HEK293 (cell line): Measurements from ENCODE around the gene TANGO6.

ENCODE experiments used
- CTCF ChIA-PET: fragments of 350-600 bp; formaldehyde crosslinking; extraction: SDS; loops from one replicate; lab custom pipeline; 2021; ENCODE audit warnings: antibody characterized with exemption; lab: Yijun Ruan, JAX
- POLR2A ChIA-PET: fragments of 300-600 bp; formaldehyde crosslinking; extraction: SDS; loops from one replicate; lab custom pipeline; 2020; ENCODE audit warnings: antibody characterized with exemption, inconsistent platforms; lab: Yijun Ruan, JAX
- H3K27ac ChIP-seq: fragments of 200-500 bp; sonication (Bioruptor generic); 2 replicates; pipeline ENCODE4 v1.5.1; 2014; ENCODE audit warnings: low read depth, low read length, control low read depth, inconsistent platforms; ENCODE audit errors: extremely low read depth
- H3K36me3 ChIP-seq, 2 experiments: fragments of 200-500 bp in 1 of 2; sonication (Bioruptor generic) in 1 of 2; 1 replicate in 1 of 2; 2 replicates in 1 of 2; pipeline ENCODE4 v1.5.1; 2014 to 2017; ENCODE audit warnings: inconsistent platforms in 2 of 2, low read length in 2 of 2; ENCODE audit not compliant: control insufficient read depth in 2 of 2, insufficient read depth in 1 of 2
- H3K4me1 ChIP-seq: fragments of 200-500 bp; sonication (Bioruptor generic); 2 replicates; pipeline ENCODE4 v1.5.1; 2014; ENCODE audit warnings: mild to moderate bottlenecking, low read length, inconsistent platforms; ENCODE audit not compliant: control insufficient read depth, insufficient read depth
- H3K4me3 ChIP-seq: 2 replicates; pipeline ENCODE4 v1.5.1; 2011; ENCODE audit warnings: low read depth, mild to moderate bottlenecking, control low read depth, low read length, moderate library complexity
- H3K9me3 ChIP-seq: fragments of 200-500 bp; sonication (Bioruptor generic); 2 replicates; pipeline ENCODE4 v1.5.1; 2014; ENCODE audit warnings: low read depth, low read length, inconsistent platforms; ENCODE audit not compliant: control insufficient read depth, insufficient read depth
- GLIS1 ChIP-seq: fragments of 450-650 bp; formaldehyde crosslinking; IDR thresholded peaks from 2 replicates; pipeline ENCODE4 v1.5.1; 2016; ENCODE audit warnings: missing biosample characterization, missing genetic modification characterization
- GLIS2 ChIP-seq: fragments of 450-650 bp; formaldehyde crosslinking; IDR thresholded peaks from 2 replicates; pipeline ENCODE4 v1.5.1; 2016; ENCODE audit warnings: missing biosample characterization, missing genetic modification characterization
- HOXA7 ChIP-seq: sonication (generic); formaldehyde crosslinking; IDR thresholded peaks from 2 replicates; pipeline ENCODE4 v1.8.1; 2022; ENCODE audit warnings: missing genetic modification reagents, borderline replicate concordance
- KLF9 ChIP-seq: fragments of 450-650 bp; formaldehyde crosslinking; IDR thresholded peaks from 2 replicates; pipeline ENCODE4 v1.5.1; 2016; ENCODE audit warnings: missing biosample characterization, missing genetic modification characterization, low read depth
- PRDM4 ChIP-seq: fragments of 450-650 bp; formaldehyde crosslinking; IDR thresholded peaks from 2 replicates; pipeline ENCODE4 v1.5.1; 2017; ENCODE audit warnings: missing biosample characterization, missing genetic modification characterization
- PRDM6 ChIP-seq: fragments of 450-650 bp; formaldehyde crosslinking; IDR thresholded peaks from 2 replicates; pipeline ENCODE4 v1.5.1; 2017; ENCODE audit warnings: missing biosample characterization, missing genetic modification characterization
- SP3 ChIP-seq: fragments of 450-650 bp; formaldehyde crosslinking; IDR thresholded peaks from 2 replicates; pipeline ENCODE4 v1.5.1; 2016; ENCODE audit warnings: missing biosample characterization, missing genetic modification characterization
- TSHZ1 ChIP-seq: fragments of 450-650 bp; formaldehyde crosslinking; IDR thresholded peaks from 2 replicates; pipeline ENCODE4 v1.5.1; 2016; ENCODE audit warnings: missing biosample characterization, missing genetic modification characterization, borderline replicate concordance
- ZBTB20 ChIP-seq: fragments of 450-650 bp; formaldehyde crosslinking; IDR thresholded peaks from 2 replicates; pipeline ENCODE4 v1.5.1; 2016; ENCODE audit warnings: missing biosample characterization, missing genetic modification characterization
- ZEB2 ChIP-seq: fragments of 450-650 bp; formaldehyde crosslinking; IDR thresholded peaks from 2 replicates; pipeline ENCODE4 v1.5.1; 2016; ENCODE audit warnings: missing biosample characterization, missing genetic modification characterization
- ZNF133 ChIP-seq: fragments of 450-650 bp; formaldehyde crosslinking; IDR thresholded peaks from 2 replicates; pipeline ENCODE4 v1.5.1; 2016; ENCODE audit warnings: missing biosample characterization, missing genetic modification characterization
- ZNF138 ChIP-seq: fragments of 450-650 bp; formaldehyde crosslinking; IDR thresholded peaks from 2 replicates; pipeline ENCODE4 v1.5.1; 2016; ENCODE audit warnings: missing biosample characterization, missing genetic modification characterization, borderline replicate concordance
- ZNF140 ChIP-seq: fragments of 450-650 bp; formaldehyde crosslinking; IDR thresholded peaks from 2 replicates; pipeline ENCODE4 v1.5.1; 2016; ENCODE audit warnings: missing biosample characterization, missing genetic modification characterization
- ZNF18 ChIP-seq: fragments of 450-650 bp; formaldehyde crosslinking; IDR thresholded peaks from 2 replicates; pipeline ENCODE4 v1.5.1; 2016; ENCODE audit warnings: missing biosample characterization, missing genetic modification characterization
- ZNF23 ChIP-seq: fragments of 450-650 bp; formaldehyde crosslinking; IDR thresholded peaks from 2 replicates; pipeline ENCODE4 v1.5.1; 2016; ENCODE audit warnings: missing biosample characterization, missing genetic modification characterization, borderline replicate concordance
- ZNF24 ChIP-seq: fragments of 450-650 bp; formaldehyde crosslinking; IDR thresholded peaks from 2 replicates; pipeline ENCODE4 v1.5.1; 2016; ENCODE audit warnings: missing biosample characterization, missing genetic modification characterization
- ZNF248 ChIP-seq: fragments of 450-650 bp; formaldehyde crosslinking; IDR thresholded peaks from 2 replicates; pipeline ENCODE4 v1.5.1; 2017; ENCODE audit warnings: missing biosample characterization, missing genetic modification characterization
- ZNF311 ChIP-seq: fragments of 450-650 bp; formaldehyde crosslinking; IDR thresholded peaks from 2 replicates; pipeline ENCODE4 v1.5.1; 2017; ENCODE audit warnings: missing biosample characterization, missing genetic modification characterization, borderline replicate concordance
- ZNF341 ChIP-seq: fragments of 450-650 bp; formaldehyde crosslinking; IDR thresholded peaks from 2 replicates; pipeline ENCODE4; 2016; ENCODE audit warnings: low read depth, missing biosample characterization, missing genetic modification characterization
- ZNF354C ChIP-seq: fragments of 450-650 bp; formaldehyde crosslinking; IDR thresholded peaks from 2 replicates; pipeline ENCODE4 v1.5.1; 2016; ENCODE audit warnings: missing biosample characterization, missing genetic modification characterization, low read depth, borderline replicate concordance
- ZNF404 ChIP-seq: fragments of 450-650 bp; formaldehyde crosslinking; IDR thresholded peaks from 2 replicates; pipeline ENCODE4 v1.5.1; 2017; ENCODE audit warnings: missing biosample characterization, missing genetic modification characterization
- ZNF423 ChIP-seq: fragments of 450-650 bp; formaldehyde crosslinking; IDR thresholded peaks from 2 replicates; pipeline ENCODE4 v1.5.1; 2016; ENCODE audit warnings: missing biosample characterization, missing genetic modification characterization
- ZNF426 ChIP-seq: fragments of 450-650 bp; formaldehyde crosslinking; IDR thresholded peaks from 2 replicates; pipeline ENCODE4 v1.5.1; 2017; ENCODE audit warnings: missing biosample characterization, missing genetic modification characterization, mild to moderate bottlenecking, inconsistent platforms, moderate library complexity
- ZNF529 ChIP-seq: fragments of 450-650 bp; formaldehyde crosslinking; IDR thresholded peaks from 2 replicates; pipeline ENCODE4 v1.5.1; 2017; ENCODE audit warnings: missing genetic modification characterization, missing biosample characterization; ENCODE audit not compliant: insufficient replicate concordance
- ZNF558 ChIP-seq: fragments of 450-650 bp; formaldehyde crosslinking; IDR thresholded peaks from 2 replicates; pipeline ENCODE4 v1.5.1; 2016; ENCODE audit warnings: missing biosample characterization, missing genetic modification characterization
- ZNF596 ChIP-seq: fragments of 450-650 bp; IDR thresholded peaks from 2 replicates; pipeline ENCODE4 v1.5.0; 2018; ENCODE audit warnings: missing biosample characterization, mild to moderate bottlenecking, missing genetic modification characterization, moderate library complexity
- ZNF692 ChIP-seq: fragments of 450-650 bp; formaldehyde crosslinking; IDR thresholded peaks from 2 replicates; pipeline ENCODE4 v1.5.1; 2016; ENCODE audit warnings: missing biosample characterization, missing genetic modification characterization

The TANGO6 gene

GRCh38 chr16:69106491-69107315 is 263.4 kb downstream of the TANGO6 start:
- Histone ChIP-seq H3K4me1 (no peaks in the 10 kb centered on the region; the same call in 1 of the 2 replicates), H3K9me3 (no peaks in the 10 kb centered on the region), H3K4me3 (peak overlapping the region; percentile 49), H3K36me3 (peaks cover 0 to 14% of the 10 kb centered on the region in 2 experiments; a peak in 1 of 3 replicates), H3K27ac (peak overlapping the region; percentile 63; the same call in 1 of the 2 replicates)
- CTCF ChIA-PET: interaction anchor here (0.6 to 2.2 kb wide), 3 partner anchors 10 to 378 kb away, joined by 3 to 11 read pairs (median 4); no protein-coding TSS in a partner anchor
- POLR2A ChIA-PET: interaction anchor here (1.2 kb wide), 1 partner anchor 25 kb away, joined by 6 read pairs; no protein-coding TSS in a partner anchor
- TF ChIP-seq ZNF529 (tag by site-specific recombination) (no peak), GLIS1 (tag by site-specific recombination) (peak; percentile 67), ZNF423 (tag by site-specific recombination) (no peak), GLIS2 (tag by site-specific recombination) (peak; percentile 47), ZNF138 (no peak), ZNF311 (tag by site-specific recombination) (no peak), ZBTB20 (tag by site-specific recombination) (peak; percentile 61; the same call in 1 of the 2 replicates), ZNF23 (no peak), ZNF596 (tag by site-specific recombination) (no peak), SP3 (tag by site-specific recombination) (no peak), ZNF341 (tag by site-specific recombination) (peak; percentile 53), ZNF133 (tag by site-specific recombination) (no peak), ZNF404 (tag by site-specific recombination) (no peak), ZNF558 (tag by site-specific recombination) (no peak), ZEB2 (no peak), TSHZ1 (tag by site-specific recombination) (no peak), ZNF140 (tag by site-specific recombination) (no peak), PRDM6 (tag by site-specific recombination) (no peak), ZNF18 (no peak), ZNF426 (no peak), HOXA7 (no peak), ZNF692 (tag by site-specific recombination) (no peak), KLF9 (tag by site-specific recombination) (no peak), ZNF24 (no peak), PRDM4 (no peak), ZNF248 (tag by site-specific recombination) (no peak), ZNF354C (no peak)
